PFSK-1 (cell line): ENCODE data around the gene SLC2A6. TPM values are rescaled to one million over a fixed set of nuclear protein-coding genes. Genes with fewer than 3 reads are reported as not detected.

Experiments
- FOXP2 ChIP-seq: optimal IDR thresholded peaks from 2 replicates; pipeline ENCODE3; 2011; ENCODE audit warnings: borderline replicate concordance, control low read depth, inconsistent platforms; ENCODE audit not compliant: insufficient read depth; ENCODE audit errors: extremely low read length, extremely low read depth
- POLR2AphosphoS5 ChIP-seq: IDR thresholded peaks from 2 replicates; pipeline ENCODE4 v1.6.1; 2012; ENCODE audit warnings: low read depth, mild to moderate bottlenecking, control low read depth, low read length, moderate library complexity
- SIN3A ChIP-seq: IDR thresholded peaks from 2 replicates; pipeline ENCODE4 v1.6.1; 2012; ENCODE audit warnings: mild to moderate bottlenecking, low read length, moderate library complexity, borderline replicate concordance; ENCODE audit not compliant: insufficient read depth
- TAF1 ChIP-seq: IDR thresholded peaks from 2 replicates; pipeline ENCODE4 v1.6.1; 2012; ENCODE audit warnings: low read length, control low read depth, borderline replicate concordance; ENCODE audit not compliant: insufficient read depth
- polyA plus RNA-seq: library from polyadenylated mRNA; unstranded; fragments of >200 nt; gene quantifications from one replicate; pipeline ENCODE4 v1.2.1, GENCODE V29; 2012; ENCODE audit warnings: low read depth, missing spikeins; ENCODE audit not compliant: insufficient read length
- TF ChIP-seq, protein P1 (sequence below), 2 experiments: IDR thresholded peaks; 2 replicates each; pipeline versions ENCODE4 v1.6.1 to v1.8.0; 2011 to 2012; ENCODE audit warnings: low read depth in 2 of 2, low read length in 2 of 2, control low read depth in 1 of 2, inconsistent platforms in 1 of 2, mild to moderate bottlenecking in 1 of 2, moderate library complexity in 1 of 2; ENCODE audit not compliant: insufficient read depth in 1 of 2

The SLC2A6 gene
- polyA plus RNA-seq = 30.0 TPM

DNA sequence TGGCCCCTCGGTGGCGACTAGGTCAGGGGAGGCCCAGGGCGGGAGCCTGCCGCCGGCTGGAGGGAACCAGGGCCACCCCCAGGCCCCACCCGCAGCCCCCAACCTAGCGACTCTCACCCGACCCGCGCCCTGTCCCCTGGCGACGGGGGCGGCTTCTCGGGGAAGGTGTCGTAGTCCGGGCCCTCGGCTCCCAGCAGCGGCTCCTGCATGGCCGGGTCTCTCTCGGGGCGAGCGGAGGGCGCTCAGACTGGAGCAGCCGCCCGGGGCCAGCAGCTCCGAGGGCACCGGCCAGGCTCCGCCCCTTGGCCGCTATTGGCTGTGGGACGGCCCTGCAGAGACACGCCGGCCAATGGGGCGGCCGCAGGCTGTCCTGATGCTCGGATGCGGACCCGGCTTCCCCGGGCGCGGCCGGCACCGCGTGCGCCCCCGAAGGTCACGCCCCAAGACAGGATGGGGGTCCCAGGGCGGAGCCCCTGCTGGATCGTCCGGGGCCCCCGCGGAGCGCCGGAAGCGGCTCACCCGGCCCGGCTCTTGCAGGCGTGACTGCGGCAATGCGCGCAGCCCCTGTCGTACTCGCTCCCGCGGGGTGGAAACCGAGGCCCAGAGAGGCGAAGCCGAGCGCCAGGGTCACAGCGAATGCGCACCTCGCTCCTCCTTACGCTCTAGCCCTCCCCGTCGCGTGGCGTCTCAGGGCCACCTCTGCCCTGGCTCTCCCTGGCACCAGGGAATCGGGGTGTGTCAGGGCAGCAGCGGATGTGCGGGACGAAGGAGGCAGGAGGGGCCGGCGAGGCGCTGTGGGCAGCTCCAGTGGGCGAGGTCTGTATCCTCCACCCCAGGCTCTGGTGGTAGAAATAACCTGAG, at the start of gene SLC2A6:
SLC2A6 (minus strand) TSS at position 249 of the 861 bp plus-strand sequence; CDS start at position 209, 40 bp downstream.
- TF ChIP-seq POLR2AphosphoS5 (peak; percentile 82), TAF1 (no peak), SIN3A (no peak), FOXP2 (no peak)
- TF ChIP-seq, protein P1, sequence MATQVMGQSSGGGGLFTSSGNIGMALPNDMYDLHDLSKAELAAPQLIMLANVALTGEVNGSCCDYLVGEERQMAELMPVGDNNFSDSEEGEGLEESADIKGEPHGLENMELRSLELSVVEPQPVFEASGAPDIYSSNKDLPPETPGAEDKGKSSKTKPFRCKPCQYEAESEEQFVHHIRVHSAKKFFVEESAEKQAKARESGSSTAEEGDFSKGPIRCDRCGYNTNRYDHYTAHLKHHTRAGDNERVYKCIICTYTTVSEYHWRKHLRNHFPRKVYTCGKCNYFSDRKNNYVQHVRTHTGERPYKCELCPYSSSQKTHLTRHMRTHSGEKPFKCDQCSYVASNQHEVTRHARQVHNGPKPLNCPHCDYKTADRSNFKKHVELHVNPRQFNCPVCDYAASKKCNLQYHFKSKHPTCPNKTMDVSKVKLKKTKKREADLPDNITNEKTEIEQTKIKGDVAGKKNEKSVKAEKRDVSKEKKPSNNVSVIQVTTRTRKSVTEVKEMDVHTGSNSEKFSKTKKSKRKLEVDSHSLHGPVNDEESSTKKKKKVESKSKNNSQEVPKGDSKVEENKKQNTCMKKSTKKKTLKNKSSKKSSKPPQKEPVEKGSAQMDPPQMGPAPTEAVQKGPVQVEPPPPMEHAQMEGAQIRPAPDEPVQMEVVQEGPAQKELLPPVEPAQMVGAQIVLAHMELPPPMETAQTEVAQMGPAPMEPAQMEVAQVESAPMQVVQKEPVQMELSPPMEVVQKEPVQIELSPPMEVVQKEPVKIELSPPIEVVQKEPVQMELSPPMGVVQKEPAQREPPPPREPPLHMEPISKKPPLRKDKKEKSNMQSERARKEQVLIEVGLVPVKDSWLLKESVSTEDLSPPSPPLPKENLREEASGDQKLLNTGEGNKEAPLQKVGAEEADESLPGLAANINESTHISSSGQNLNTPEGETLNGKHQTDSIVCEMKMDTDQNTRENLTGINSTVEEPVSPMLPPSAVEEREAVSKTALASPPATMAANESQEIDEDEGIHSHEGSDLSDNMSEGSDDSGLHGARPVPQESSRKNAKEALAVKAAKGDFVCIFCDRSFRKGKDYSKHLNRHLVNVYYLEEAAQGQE (IDR thresholded peaks at IDR 0.05; ENCODE audit: insufficient read depth in 1 of 2, low read depth in 2 of 2, low read length in 2 of 2) = 0 out of 4 replicates have a peak, but pooled peaks of 1 of the 2 experiments have one; percentile 28

DNA sequence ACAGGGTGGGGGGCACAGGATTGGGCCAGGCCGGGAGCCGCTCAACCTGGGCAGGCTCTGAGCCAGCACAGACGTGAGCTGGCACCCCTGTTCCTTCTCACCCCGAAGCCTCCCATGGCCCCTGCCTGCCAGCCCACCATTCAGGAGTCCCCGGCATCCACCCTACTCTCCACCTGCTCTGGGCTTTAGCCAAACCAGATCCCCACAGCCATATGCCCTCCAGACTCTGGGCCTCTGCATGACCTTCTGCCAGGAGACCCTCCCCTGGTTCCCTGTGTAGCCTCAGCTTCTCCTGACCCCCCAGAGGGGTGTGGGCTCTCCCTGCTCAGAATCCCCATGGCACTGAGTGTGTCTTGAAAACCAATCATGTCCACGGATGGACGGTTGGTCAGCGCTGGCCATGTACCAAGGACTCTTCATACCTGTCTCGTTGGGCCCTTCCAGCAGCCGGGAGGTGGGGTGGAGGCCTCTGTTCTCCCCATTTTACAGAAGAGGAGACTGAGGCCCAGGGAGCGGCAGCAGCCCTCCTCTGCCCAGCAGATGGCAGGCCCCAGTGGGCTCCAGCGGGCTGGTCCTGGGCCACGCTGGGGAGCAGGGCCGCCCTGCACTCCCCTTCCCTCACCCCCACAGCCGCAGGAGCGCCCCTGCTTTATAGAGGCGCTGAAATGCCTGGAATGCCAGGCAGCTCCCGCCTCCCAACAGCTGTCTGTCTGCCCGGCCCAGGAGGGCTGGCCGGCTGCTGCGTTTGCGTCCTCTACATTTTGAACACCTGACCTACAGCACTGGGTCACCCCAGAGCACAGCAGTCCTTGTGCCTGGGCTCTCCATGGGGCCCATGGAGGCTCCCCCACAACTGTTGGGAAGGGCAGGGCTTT, 49.3 kb upstream of the SLC2A6 start:
- TF ChIP-seq, protein P1 (IDR thresholded peaks at IDR 0.05; ENCODE audit: insufficient read depth in 1 of 2, low read depth in 2 of 2, low read length in 2 of 2) = no peak
- TF ChIP-seq SIN3A (no peak), POLR2AphosphoS5 (no peak), FOXP2 (no peak), TAF1 (no peak)

DNA sequence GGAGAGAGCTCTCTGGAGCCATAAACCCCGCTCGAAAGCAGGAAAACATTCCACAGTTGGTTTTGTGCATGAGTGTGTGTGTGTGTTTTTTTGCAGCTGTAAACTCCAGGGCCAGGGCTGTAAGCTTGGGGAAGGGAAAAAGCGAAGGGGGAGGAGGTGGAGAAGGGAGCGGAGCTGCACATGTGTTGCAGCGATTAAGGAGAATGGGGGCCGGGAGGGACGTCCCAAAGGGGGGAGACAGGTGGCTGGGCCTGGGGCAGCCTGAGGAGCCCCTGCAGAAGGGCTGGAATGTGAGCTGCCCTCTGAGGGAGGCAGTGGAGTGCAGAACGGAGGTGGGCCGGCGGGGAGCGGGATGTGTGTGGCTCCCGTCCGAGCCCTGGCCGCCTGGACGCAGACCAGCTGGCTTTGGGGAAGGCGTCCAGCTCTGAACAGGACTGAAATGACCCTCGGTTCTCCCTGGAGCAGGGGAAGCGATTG, 48.6 kb upstream of the SLC2A6 start:
- TF ChIP-seq POLR2AphosphoS5 = no peak
- TF ChIP-seq TAF1 = no peak
- TF ChIP-seq FOXP2 = no peak
- no peak for TF ChIP-seq SIN3A
- TF ChIP-seq, protein P1 (IDR thresholded peaks at IDR 0.05; ENCODE audit: insufficient read depth in 1 of 2, low read depth in 2 of 2, low read length in 2 of 2) = no peak

DNA sequence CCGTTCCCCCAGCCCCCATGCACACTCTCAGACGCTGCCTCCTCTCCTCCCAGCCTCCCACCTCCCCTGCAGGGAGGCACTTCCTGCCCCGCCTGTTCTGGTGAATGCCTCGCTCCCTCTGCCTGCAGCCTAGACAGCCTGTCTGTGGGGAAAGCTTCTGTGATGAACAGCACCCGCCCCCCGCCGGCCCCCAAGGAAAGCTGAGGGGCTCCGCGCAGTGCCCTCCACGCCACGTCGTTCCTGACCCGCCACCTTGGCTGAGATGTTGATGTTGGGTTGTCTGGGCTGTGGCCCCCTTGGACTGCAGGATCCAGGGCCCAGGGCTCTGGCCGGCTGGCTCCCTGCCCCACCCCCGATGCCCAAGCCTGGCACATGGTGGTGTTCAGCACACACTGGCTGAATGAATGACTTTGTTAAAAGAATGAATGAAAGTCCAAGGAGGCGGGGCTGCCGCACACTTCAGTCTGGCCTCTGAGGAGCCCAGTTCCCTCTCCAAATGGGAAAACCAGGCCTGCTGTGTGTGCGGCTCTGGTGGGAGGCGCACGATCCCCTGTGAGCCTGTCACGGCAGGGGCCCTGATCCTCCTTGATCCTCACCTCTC, 47.9 kb upstream of the SLC2A6 start:
- TF ChIP-seq SIN3A (no peak), TAF1 (no peak), FOXP2 (no peak), POLR2AphosphoS5 (no peak)
- TF ChIP-seq, protein P1 (IDR thresholded peaks at IDR 0.05; ENCODE audit: insufficient read depth in 1 of 2, low read depth in 2 of 2, low read length in 2 of 2) = no peak
